Measurements from ENCODE around the gene RPS4Y1.
"Not testable (repeated sequence)": the region's sequence is repeated elsewhere in the genome, so short reads cannot be mapped to it uniquely, and the experiment has no call there.

The RPS4Y1 gene

GRCh38 chrY:2868035-2868607 is 26.7 kb downstream of the RPS4Y1 start:
- no peak for DNase-seq
- in situ Hi-C loops (cut with HindIII; ENCODE audit: low pct_ligation_motif_present, low pct_unique_long_range_greater_than_20kb, low sequenced_read_pairs) = no loop called here

- DNase-seq; in situ Hi-C loops (cut with HindIII; ENCODE audit: low pct_ligation_motif_present, low pct_unique_long_range_greater_than_20kb, low sequenced_read_pairs): not testable (repeated sequence)
These were observed 30.8 kb downstream of the RPS4Y1 start for GRCh38 chrY:2872234-2872633.

GRCh38 chrY:2874211-2874610 is 32.8 kb downstream of the RPS4Y1 start:
- DNase-seq = no peak
- in situ Hi-C loops (cut with HindIII; ENCODE audit: low pct_ligation_motif_present, low pct_unique_long_range_greater_than_20kb, low sequenced_read_pairs) = no loop called here

GRCh38 chrY:2883561-2883960 is 42.2 kb downstream of the RPS4Y1 start:
- in situ Hi-C loops (cut with HindIII; ENCODE audit: low pct_ligation_motif_present, low pct_unique_long_range_greater_than_20kb, low sequenced_read_pairs) = no loop called here
- no peak for DNase-seq

GRCh38 chrY:2885880-2886279 is 44.5 kb downstream of the RPS4Y1 start:
- in situ Hi-C loops (cut with HindIII; ENCODE audit: low pct_ligation_motif_present, low pct_unique_long_range_greater_than_20kb, low sequenced_read_pairs) = no loop called here
- DNase-seq = no peak

GRCh38 chrY:2887386-2887785 is 46.0 kb downstream of the RPS4Y1 start:
- in situ Hi-C loops (cut with HindIII; ENCODE audit: low pct_ligation_motif_present, low pct_unique_long_range_greater_than_20kb, low sequenced_read_pairs) = no loop called here
- DNase-seq = no peak

GRCh38 chrY:2887955-2888354 is 46.6 kb downstream of the RPS4Y1 start:
- no peak for DNase-seq
- in situ Hi-C loops (cut with HindIII; ENCODE audit: low pct_ligation_motif_present, low pct_unique_long_range_greater_than_20kb, low sequenced_read_pairs) = no loop called here

- in situ Hi-C loops (cut with HindIII; ENCODE audit: low pct_ligation_motif_present, low pct_unique_long_range_greater_than_20kb, low sequenced_read_pairs) = no loop called here
- no peak for DNase-seq
These were observed 52.1 kb downstream of the RPS4Y1 start for GRCh38 chrY:2893471-2893870.

- DNase-seq = no peak
- in situ Hi-C loops (cut with HindIII; ENCODE audit: low pct_ligation_motif_present, low pct_unique_long_range_greater_than_20kb, low sequenced_read_pairs) = no loop called here
These were observed 54.6 kb downstream of the RPS4Y1 start for GRCh38 chrY:2896050-2896449.

- no peak for DNase-seq
- in situ Hi-C loops (cut with HindIII; ENCODE audit: low pct_ligation_motif_present, low pct_unique_long_range_greater_than_20kb, low sequenced_read_pairs) = no loop called here
These were observed 66.0 kb downstream of the RPS4Y1 start for GRCh38 chrY:2907356-2907755.

- DNase-seq = no peak
- in situ Hi-C loops (cut with HindIII; ENCODE audit: low pct_ligation_motif_present, low pct_unique_long_range_greater_than_20kb, low sequenced_read_pairs) = no loop called here
These were observed 71.8 kb downstream of the RPS4Y1 start for GRCh38 chrY:2913066-2913815.

Measured in ACHN (cell line).